GM12801 (cell line): ENCODE results near the gene FGF11.

Experiments
- TF ChIP-seq, protein P1 (sequence below): IDR thresholded peaks from one replicate; pipeline ENCODE4 v1.5.1; 2011; ENCODE audit warnings: control low read depth; ENCODE audit not compliant: insufficient read length; ENCODE audit errors: extremely low read depth

Gene FGF11

DNA sequence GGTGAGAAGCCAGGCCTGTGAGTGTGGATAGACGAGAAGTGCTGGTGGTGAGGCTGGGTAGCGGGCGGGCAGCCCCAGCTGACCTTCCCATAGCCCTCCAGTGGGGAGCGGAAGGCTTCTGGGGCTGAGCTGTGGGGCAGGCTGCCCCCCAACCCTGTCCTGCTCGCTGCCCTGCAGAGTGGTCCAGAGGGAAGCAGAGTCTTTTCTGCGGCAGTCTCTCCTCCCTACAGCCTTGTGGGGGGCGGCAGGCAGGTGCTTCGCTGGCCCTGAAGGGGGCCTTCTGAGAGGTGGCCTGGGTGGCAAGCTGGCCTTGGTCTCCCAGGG, 27.9 kb upstream of the FGF11 start:
- TF ChIP-seq, protein P1, sequence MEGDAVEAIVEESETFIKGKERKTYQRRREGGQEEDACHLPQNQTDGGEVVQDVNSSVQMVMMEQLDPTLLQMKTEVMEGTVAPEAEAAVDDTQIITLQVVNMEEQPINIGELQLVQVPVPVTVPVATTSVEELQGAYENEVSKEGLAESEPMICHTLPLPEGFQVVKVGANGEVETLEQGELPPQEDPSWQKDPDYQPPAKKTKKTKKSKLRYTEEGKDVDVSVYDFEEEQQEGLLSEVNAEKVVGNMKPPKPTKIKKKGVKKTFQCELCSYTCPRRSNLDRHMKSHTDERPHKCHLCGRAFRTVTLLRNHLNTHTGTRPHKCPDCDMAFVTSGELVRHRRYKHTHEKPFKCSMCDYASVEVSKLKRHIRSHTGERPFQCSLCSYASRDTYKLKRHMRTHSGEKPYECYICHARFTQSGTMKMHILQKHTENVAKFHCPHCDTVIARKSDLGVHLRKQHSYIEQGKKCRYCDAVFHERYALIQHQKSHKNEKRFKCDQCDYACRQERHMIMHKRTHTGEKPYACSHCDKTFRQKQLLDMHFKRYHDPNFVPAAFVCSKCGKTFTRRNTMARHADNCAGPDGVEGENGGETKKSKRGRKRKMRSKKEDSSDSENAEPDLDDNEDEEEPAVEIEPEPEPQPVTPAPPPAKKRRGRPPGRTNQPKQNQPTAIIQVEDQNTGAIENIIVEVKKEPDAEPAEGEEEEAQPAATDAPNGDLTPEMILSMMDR = no peak

DNA sequence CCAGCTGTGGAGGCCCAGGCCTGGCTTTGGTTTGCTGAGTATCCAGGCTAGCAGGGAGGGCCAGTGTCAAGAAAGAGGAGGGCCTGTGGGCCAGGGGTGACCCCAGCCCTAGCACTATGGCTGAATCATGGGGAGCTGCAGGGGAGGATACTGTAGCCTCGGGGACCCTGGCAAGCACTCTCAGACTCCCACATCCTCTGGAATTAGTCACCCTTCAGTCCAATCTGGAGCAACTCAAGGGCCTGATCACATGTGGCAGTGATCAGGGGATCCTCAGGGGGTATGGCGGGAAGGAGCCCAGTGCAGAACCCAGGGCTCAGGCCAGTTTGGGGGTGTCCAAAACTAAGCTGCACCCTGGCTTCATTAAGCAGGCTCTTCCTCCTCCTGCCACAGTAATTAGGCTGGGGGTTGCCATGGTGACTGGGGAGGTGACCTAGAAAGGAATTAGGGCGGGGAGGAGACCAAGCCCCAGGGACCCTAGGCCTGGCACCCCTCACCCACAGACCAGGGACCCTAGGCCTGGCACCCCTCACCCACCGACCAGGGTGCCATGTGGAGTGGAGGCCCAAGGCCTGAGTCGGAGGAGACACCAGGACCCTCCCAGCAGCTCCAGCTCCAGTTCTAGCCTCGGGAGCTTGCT, 25.8 kb upstream of the FGF11 start:
- TF ChIP-seq, protein P1 = no peak

DNA sequence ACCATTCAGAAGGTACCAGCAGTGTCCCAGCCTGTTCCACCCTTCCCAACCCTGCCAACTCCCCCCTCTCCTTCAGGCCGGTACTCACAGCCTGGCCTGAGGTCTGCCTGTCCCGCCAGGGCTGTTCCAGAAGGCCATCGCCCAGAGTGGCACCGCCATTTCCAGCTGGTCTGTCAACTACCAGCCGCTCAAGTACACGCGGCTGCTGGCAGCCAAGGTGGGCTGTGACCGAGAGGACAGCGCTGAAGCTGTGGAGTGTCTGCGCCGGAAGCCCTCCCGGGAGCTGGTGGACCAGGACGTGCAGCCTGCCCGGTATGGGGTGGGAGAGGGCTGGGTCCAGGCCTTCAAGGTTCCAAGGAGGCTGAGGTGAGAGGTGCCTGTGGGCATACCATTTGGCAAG, 24.5 kb upstream of the FGF11 start:
- TF ChIP-seq, protein P1 = no peak

DNA sequence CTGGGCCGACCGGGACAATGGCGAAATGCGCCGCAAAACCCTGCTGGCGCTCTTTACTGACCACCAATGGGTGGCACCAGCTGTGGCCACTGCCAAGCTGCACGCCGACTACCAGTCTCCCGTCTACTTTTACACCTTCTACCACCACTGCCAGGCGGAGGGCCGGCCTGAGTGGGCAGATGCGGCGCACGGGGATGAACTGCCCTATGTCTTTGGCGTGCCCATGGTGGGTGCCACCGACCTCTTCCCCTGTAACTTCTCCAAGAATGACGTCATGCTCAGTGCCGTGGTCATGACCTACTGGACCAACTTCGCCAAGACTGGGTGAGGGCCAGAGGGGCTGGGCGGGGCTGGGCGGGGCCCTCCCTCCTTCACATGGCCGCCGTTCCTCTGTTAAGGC, 23.5 kb upstream of the FGF11 start:
- TF ChIP-seq, protein P1 = no peak

DNA sequence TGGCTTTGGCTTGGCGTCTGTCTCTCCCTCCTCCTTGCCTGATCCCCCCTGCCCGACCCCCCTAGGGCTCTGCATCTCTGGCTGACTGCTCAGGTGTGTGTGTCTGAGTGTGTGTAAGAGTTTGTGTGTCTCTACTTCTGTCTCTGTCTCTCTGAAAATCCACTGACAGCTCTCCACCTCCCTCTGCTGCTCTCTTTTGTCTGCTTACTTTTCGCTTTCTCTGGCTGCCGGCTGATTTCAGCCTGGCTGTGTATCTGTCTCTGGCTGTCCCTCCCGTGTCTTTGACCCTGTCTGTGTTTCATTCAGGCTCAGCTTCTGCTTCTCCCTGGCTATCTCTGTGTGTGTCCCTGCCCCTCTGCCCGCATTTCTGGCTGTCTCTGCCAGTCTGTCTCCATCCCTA, 23.0 kb upstream of the FGF11 start:
- TF ChIP-seq, protein P1 = no peak

DNA sequence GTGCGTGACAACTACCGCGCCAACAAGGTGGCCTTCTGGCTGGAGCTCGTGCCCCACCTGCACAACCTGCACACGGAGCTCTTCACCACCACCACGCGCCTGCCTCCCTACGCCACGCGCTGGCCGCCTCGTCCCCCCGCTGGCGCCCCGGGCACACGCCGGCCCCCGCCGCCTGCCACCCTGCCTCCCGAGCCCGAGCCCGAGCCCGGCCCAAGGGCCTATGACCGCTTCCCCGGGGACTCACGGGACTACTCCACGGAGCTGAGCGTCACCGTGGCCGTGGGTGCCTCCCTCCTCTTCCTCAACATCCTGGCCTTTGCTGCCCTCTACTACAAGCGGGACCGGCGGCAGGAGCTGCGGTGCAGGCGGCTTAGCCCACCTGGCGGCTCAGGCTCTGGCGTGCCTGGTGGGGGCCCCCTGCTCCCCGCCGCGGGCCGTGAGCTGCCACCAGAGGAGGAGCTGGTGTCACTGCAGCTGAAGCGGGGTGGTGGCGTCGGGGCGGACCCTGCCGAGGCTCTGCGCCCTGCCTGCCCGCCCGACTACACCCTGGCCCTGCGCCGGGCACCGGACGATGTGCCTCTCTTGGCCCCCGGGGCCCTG, 22.2 kb upstream of the FGF11 start:
- TF ChIP-seq, protein P1 = no peak

DNA sequence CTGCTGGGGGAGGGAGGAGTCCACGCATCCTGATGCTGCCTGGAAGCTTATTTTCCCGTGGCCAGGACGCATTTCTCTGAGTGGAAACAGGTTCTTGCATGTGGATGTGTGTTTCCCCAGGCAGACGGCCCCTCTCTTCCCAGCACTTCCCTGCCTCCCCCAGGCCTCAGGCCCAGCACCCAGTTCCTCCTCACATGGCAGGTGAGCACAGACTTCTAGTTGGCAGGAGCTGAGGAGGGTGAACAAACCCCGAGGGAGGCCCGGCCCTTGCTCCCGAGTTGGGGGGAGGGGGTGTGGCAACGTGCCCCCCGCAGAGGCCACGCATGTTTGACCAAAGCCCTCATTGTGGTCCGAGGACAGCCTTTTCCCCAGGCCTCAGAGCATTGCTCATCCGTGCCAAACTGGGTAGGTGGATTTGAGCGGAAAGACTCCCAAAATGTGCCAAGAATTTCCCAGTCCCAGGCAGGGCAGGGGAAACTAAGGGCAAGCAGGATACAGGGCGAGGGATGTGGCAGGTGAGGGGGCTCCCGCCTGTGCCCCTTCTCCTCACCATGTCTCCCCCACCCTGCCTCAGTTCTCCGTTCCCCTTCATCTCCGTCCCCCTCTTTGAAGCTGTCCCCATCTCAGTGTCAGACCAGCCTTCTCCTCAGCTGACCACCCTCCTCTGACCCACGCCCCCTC, 20.7 kb upstream of the FGF11 start:
- TF ChIP-seq, protein P1 = no peak
